Measurements from ENCODE around the gene CPSF3.

CPSF3 gene

GRCh38 chr2:9518163-9518562 is 94.7 kb downstream of the CPSF3 start:
- DNase-seq (ENCODE audit: low read depth in 2 of 2), result no peak

GRCh38 chr2:9518780-9519179 is 95.3 kb downstream of the CPSF3 start:
- DNase-seq (ENCODE audit: low read depth in 2 of 2), result no peak

- DNase-seq (ENCODE audit: low read depth in 2 of 2), result no peak
Observed at GRCh38 chr2:9519250-9519649, 95.8 kb downstream of the CPSF3 start.
